ENCODE results near the gene BNC1.

The BNC1 gene

GRCh38 chr15:83320404-83320803 is 35.9 kb upstream of the BNC1 start:
- no peak overlapping the region for H3K4me3 ChIP-seq (replicated peaks; ENCODE audit: low read depth, low read length)
- no peak for DNase-seq (ENCODE audit: extremely low read depth, low read depth)
- no peak for TF ChIP-seq CTCF (IDR thresholded peaks at IDR 0.05; ENCODE audit: low read depth, low read length, missing control alignments)

GRCh38 chr15:83319771-83320170 is 35.3 kb upstream of the BNC1 start:
- H3K4me3 ChIP-seq (replicated peaks; ENCODE audit: low read depth, low read length) = no peak overlapping the region
- DNase-seq (ENCODE audit: extremely low read depth, low read depth) = no peak
- no peak for TF ChIP-seq CTCF (IDR thresholded peaks at IDR 0.05; ENCODE audit: low read depth, low read length, missing control alignments)

GRCh38 chr15:83318861-83319415 is 34.5 kb upstream of the BNC1 start:
- H3K4me3 ChIP-seq (replicated peaks; ENCODE audit: low read depth, low read length) = no peak overlapping the region
- no peak for DNase-seq (ENCODE audit: extremely low read depth, low read depth)
- no peak for TF ChIP-seq CTCF (IDR thresholded peaks at IDR 0.05; ENCODE audit: low read depth, low read length, missing control alignments)

- DNase-seq (ENCODE audit: extremely low read depth, low read depth) = no peak
- TF ChIP-seq CTCF (IDR thresholded peaks at IDR 0.05; ENCODE audit: low read depth, low read length, missing control alignments) = no peak
- H3K4me3 ChIP-seq (replicated peaks; ENCODE audit: low read depth, low read length) = no peak overlapping the region
These were observed 33.6 kb upstream of the BNC1 start for GRCh38 chr15:83318036-83318435.

- TF ChIP-seq CTCF (IDR thresholded peaks at IDR 0.05; ENCODE audit: low read depth, low read length, missing control alignments) = no peak
- no peak overlapping the region for H3K4me3 ChIP-seq (replicated peaks; ENCODE audit: low read depth, low read length)
These were observed 27.6 kb upstream of the BNC1 start for GRCh38 chr15:83312071-83312470.

GRCh38 chr15:83310521-83311456 is 26.3 kb upstream of the BNC1 start:
- no peak for DNase-seq (ENCODE audit: extremely low read depth, low read depth)
- TF ChIP-seq CTCF (IDR thresholded peaks at IDR 0.05; ENCODE audit: low read depth, low read length, missing control alignments) = no peak
- no peak overlapping the region for H3K4me3 ChIP-seq (replicated peaks; ENCODE audit: low read depth, low read length)

More at GRCh38 chr15:83312071-83312470, 27.6 kb upstream of the BNC1 start:
- no peak for DNase-seq (ENCODE audit: extremely low read depth, low read depth)
